ENCODE data around the gene HCN4.

Gene HCN4

DNA sequence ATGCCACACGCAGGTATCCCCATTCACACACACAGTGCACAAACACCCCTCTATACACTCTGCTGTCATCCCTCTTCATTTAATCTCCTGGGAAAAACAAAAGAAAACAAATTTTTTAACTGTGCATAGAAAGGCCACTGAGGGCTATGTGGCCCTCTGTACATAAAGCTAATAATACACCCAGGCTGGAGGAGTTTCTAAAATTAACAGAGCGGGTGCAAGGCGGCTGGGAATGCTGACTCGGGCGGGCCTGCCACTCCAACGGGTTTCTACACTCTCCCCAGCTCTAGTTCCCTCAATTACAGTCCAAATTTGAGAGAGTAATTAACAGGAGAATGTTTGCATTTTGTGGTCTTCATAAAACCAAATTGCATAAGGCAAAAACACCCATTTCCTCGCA is 23.1 kb downstream of the HCN4 start:
- TF ChIP-seq, protein P1, sequence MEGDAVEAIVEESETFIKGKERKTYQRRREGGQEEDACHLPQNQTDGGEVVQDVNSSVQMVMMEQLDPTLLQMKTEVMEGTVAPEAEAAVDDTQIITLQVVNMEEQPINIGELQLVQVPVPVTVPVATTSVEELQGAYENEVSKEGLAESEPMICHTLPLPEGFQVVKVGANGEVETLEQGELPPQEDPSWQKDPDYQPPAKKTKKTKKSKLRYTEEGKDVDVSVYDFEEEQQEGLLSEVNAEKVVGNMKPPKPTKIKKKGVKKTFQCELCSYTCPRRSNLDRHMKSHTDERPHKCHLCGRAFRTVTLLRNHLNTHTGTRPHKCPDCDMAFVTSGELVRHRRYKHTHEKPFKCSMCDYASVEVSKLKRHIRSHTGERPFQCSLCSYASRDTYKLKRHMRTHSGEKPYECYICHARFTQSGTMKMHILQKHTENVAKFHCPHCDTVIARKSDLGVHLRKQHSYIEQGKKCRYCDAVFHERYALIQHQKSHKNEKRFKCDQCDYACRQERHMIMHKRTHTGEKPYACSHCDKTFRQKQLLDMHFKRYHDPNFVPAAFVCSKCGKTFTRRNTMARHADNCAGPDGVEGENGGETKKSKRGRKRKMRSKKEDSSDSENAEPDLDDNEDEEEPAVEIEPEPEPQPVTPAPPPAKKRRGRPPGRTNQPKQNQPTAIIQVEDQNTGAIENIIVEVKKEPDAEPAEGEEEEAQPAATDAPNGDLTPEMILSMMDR (IDR thresholded peaks at IDR 0.05; ENCODE audit: low read depth, low read length): no peak
- DNase-seq (ENCODE audit: extremely low read depth, low read depth): no peak

- TF ChIP-seq, protein P1 (IDR thresholded peaks at IDR 0.05; ENCODE audit: low read depth, low read length): no peak
- DNase-seq (ENCODE audit: extremely low read depth, low read depth): no peak
Measured at GRCh38 chr15:73344056-73344455, 24.7 kb downstream of the HCN4 start.

GRCh38 chr15:73341886-73342600 is 26.7 kb downstream of the HCN4 start:
- TF ChIP-seq, protein P1 (IDR thresholded peaks at IDR 0.05; ENCODE audit: low read depth, low read length): no peak
- no peak for DNase-seq (ENCODE audit: extremely low read depth, low read depth)

- TF ChIP-seq, protein P1 (IDR thresholded peaks at IDR 0.05; ENCODE audit: low read depth, low read length): no peak
- DNase-seq (ENCODE audit: extremely low read depth, low read depth): no peak
Measured at GRCh38 chr15:73340502-73341192, 28.1 kb downstream of the HCN4 start.

GRCh38 chr15:73338606-73339374 is 30.0 kb downstream of the HCN4 start:
- TF ChIP-seq, protein P1 (IDR thresholded peaks at IDR 0.05; ENCODE audit: low read depth, low read length): no peak
- DNase-seq (ENCODE audit: extremely low read depth, low read depth): no peak

DNA sequence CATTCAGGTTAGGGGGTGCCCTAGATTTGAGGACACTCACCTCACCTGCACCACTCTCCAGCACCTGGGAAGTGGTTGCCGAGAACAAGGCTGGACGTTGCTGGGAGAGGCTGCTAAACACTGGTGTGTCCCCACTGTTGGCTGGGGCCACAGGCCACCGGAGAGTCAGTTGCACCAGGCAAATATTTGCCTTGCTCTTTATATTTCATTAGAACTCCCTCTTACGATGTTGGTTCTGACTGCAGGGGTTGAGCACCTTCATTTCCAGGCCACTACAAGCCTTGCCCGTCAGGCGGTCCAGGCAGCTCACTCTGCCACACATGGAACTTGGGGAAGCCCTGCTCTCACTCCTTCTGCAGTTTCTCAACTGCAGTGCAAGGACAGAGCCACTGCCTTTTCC is 30.7 kb downstream of the HCN4 start:
- DNase-seq (ENCODE audit: extremely low read depth, low read depth): no peak
- TF ChIP-seq, protein P1 (IDR thresholded peaks at IDR 0.05; ENCODE audit: low read depth, low read length): no peak

- DNase-seq (ENCODE audit: extremely low read depth, low read depth): no peak
Measured at GRCh38 chr15:73337187-73337586, 31.6 kb downstream of the HCN4 start.

More at GRCh38 chr15:73337187-73337586, 31.6 kb downstream of the HCN4 start:
- TF ChIP-seq, protein P1 (IDR thresholded peaks at IDR 0.05; ENCODE audit: low read depth, low read length): no peak

All from AG09319 (cell line).